Mesendoderm (in vitro differentiated cells): ENCODE measurements around the gene DGKH.

Experiments
- DNase-seq: peaks from one replicate; pipeline ENCODE4 v3.0.0; 2013
- H2AK5ac ChIP-seq: 2 replicates; pipeline ENCODE4 v1.6.1; 2013; ENCODE audit warnings: low read length, inconsistent platforms
- H2BK120ac ChIP-seq: 2 replicates; pipeline ENCODE4 v1.6.1; 2013; ENCODE audit warnings: low read depth, mild to moderate bottlenecking, low read length, moderate library complexity, mixed read lengths
- H2BK15ac ChIP-seq: replicated peaks from 2 replicates; pipeline ENCODE4 v1.6.1; 2013; ENCODE audit warnings: low read depth, mild to moderate bottlenecking, moderate library complexity
- H2BK5ac ChIP-seq: 2 replicates; pipeline ENCODE4 v1.6.1; 2013; ENCODE audit warnings: low read length, inconsistent platforms
- H3K18ac ChIP-seq: 2 replicates; pipeline ENCODE4 v1.6.1; 2013; ENCODE audit warnings: mild to moderate bottlenecking, low read length, mixed read lengths
- H3K23ac ChIP-seq: one replicate; pipeline ENCODE4 v1.6.1; 2013; ENCODE audit warnings: low read length
- H3K27ac ChIP-seq: 2 replicates; pipeline ENCODE4 v1.5.1; 2013; ENCODE audit warnings: low read depth, mild to moderate bottlenecking, inconsistent platforms, low read length, moderate library complexity
- H3K27me3 ChIP-seq: 2 replicates; pipeline ENCODE4 v1.6.1; 2013; ENCODE audit warnings: low read length, control low read depth, mild to moderate bottlenecking, inconsistent platforms; ENCODE audit not compliant: insufficient read depth, poor library complexity
- H3K36me3 ChIP-seq: 2 replicates; pipeline ENCODE4 v1.6.1; 2013; ENCODE audit warnings: low read length, inconsistent platforms; ENCODE audit not compliant: control insufficient read depth, insufficient read depth
- H3K4ac ChIP-seq: one replicate; pipeline ENCODE4 v1.6.1; 2013; ENCODE audit warnings: low read depth, mild to moderate bottlenecking, low read length, moderate library complexity
- H3K4me1 ChIP-seq: 2 replicates; pipeline ENCODE4 v1.6.1; 2013; ENCODE audit warnings: low read depth, low read length, inconsistent platforms; ENCODE audit not compliant: control insufficient read depth
- H3K4me2 ChIP-seq: 2 replicates; pipeline ENCODE4 v1.6.1; 2013; ENCODE audit warnings: low read length
- H3K4me3 ChIP-seq: 2 replicates; pipeline ENCODE4 v1.5.1; 2013; ENCODE audit warnings: mild to moderate bottlenecking, low read length
- H3K56ac ChIP-seq: one replicate; pipeline ENCODE4 v1.6.1; 2013; ENCODE audit warnings: low read length
- H3K79me1 ChIP-seq: 2 replicates; pipeline ENCODE4 v1.6.1; 2013; ENCODE audit warnings: low read length, inconsistent platforms
- H3K79me2 ChIP-seq: 2 replicates; pipeline ENCODE4 v1.6.1; 2013; ENCODE audit warnings: mild to moderate bottlenecking, low read length; ENCODE audit not compliant: control insufficient read depth, insufficient read depth
- H3K9ac ChIP-seq: 2 replicates; pipeline ENCODE4 v1.6.1; 2013; ENCODE audit warnings: low read length, inconsistent platforms
- H4K5ac ChIP-seq: one replicate; pipeline ENCODE4 v1.6.1; 2013; ENCODE audit warnings: low read length
- H4K8ac ChIP-seq: one replicate; pipeline ENCODE4 v1.6.1; 2013; ENCODE audit warnings: low read depth, mild to moderate bottlenecking, control low read depth, low read length, moderate library complexity
- WGBS: extraction: QIAGEN DNeasy Blood & Tissue Kit; methylation state at CpG from one replicate; pipeline ENCODE4 v1.1.7; 2013; ENCODE audit warnings: low lambda C conversion rate, missing lambda C conversion rate; ENCODE audit not compliant: insufficient coverage; ENCODE audit errors: extremely low coverage; 5-methylcytosine and 5-hydroxymethylcytosine counted together

DGKH gene

DNA sequence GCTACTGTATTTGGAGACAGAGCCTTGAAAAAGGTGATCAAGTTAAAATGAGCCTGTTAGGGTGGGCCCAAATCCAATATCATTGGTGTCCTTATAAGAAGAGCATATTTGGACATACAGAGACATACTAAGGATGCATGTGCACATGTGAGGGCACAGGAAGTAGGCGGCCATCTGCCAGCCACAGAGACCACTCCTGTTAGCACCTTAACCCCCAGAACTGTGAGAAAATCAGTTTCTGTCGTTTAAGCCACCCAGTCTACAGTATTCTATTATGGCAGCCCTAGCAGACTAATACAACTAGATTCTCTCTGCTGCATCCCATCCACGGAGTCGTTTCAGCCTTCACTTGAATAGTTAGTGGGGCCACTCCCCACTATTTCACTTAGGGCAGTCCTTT, 39.4 kb upstream of the DGKH start:
- no peak overlapping the region for H2AK5ac ChIP-seq
- H4K5ac ChIP-seq: no peak overlapping the region
- H3K79me1 ChIP-seq: no peaks in the 10 kb centered on the region
- H3K79me2 ChIP-seq: no peaks in the 10 kb centered on the region
- DNase-seq: no peak
- no peak overlapping the region for H3K56ac ChIP-seq
- no CpG with 5 or more reads among the region's 4 CpGs for WGBS
- H3K4me1 ChIP-seq: no peaks in the 10 kb centered on the region
- H3K23ac ChIP-seq: no peak overlapping the region
- H3K18ac ChIP-seq: no peak overlapping the region
- H4K8ac ChIP-seq: no peak overlapping the region
- H3K36me3 ChIP-seq: no peaks in the 10 kb centered on the region
- no peak overlapping the region for H2BK15ac ChIP-seq
- H3K27ac ChIP-seq: no peak overlapping the region
- H3K4me2 ChIP-seq: no peak overlapping the region
- no peaks in the 10 kb centered on the region for H3K27me3 ChIP-seq
- H3K4me3 ChIP-seq: no peak overlapping the region
- no peak overlapping the region for H2BK120ac ChIP-seq
- no peak overlapping the region for H3K9ac ChIP-seq
- no peak overlapping the region for H2BK5ac ChIP-seq
- no peak overlapping the region for H3K4ac ChIP-seq

DNA sequence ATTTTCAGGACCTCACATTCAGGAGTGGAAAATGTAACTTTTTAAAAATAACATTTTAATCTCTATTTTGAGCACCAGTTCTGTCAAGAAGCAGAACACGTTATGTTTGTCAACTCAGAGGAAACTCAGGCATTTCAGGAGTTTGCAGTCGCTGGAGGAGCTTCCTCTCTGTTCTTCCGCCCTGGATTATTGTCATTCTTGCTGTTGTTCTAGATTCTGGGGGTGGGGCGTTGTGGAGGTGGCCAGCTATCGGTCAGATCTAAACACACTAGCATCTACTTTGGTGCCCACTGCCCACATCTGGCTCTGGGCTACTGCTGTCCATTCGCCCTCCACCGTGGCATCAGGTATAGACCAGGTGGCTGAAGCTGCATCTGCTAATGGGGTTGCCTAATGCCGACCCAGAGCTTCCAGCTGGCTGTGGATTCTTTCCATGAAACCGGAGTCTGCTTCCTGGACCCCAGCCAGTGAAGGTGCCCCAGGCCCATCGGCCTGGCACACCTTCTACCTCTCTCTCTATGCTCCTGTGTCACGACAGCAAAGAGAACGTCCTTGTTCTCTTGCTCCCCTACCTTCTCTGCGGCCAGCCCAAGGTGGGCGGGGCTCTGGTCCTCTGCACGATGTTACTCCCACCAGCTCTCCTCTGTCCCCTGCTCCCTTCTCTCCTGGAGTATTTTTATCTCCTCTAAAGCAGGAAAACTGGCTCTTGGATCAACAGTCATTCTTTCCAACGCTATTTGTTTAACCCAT, 36.7 kb upstream of the DGKH start:
- H2AK5ac ChIP-seq: no peak overlapping the region
- H3K9ac ChIP-seq: no peak overlapping the region
- no peaks in the 10 kb centered on the region for H3K4me1 ChIP-seq
- no CpG with 5 or more reads among the region's 16 CpGs for WGBS
- no peak overlapping the region for H3K4me2 ChIP-seq
- no peak overlapping the region for H3K4ac ChIP-seq
- no peak overlapping the region for H2BK5ac ChIP-seq
- H4K8ac ChIP-seq: no peak overlapping the region
- no peak overlapping the region for H2BK120ac ChIP-seq
- H3K23ac ChIP-seq: no peak overlapping the region
- no peak overlapping the region for H2BK15ac ChIP-seq
- no peak overlapping the region for H3K27ac ChIP-seq
- H3K27me3 ChIP-seq: no peaks in the 10 kb centered on the region
- no peak overlapping the region for H3K18ac ChIP-seq
- H3K79me2 ChIP-seq: no peaks in the 10 kb centered on the region
- no peak overlapping the region for H4K5ac ChIP-seq
- no peaks in the 10 kb centered on the region for H3K36me3 ChIP-seq
- no peak overlapping the region for H3K4me3 ChIP-seq
- H3K79me1 ChIP-seq: no peaks in the 10 kb centered on the region
- H3K56ac ChIP-seq: no peak overlapping the region
- DNase-seq: peak; percentile 33

DNA sequence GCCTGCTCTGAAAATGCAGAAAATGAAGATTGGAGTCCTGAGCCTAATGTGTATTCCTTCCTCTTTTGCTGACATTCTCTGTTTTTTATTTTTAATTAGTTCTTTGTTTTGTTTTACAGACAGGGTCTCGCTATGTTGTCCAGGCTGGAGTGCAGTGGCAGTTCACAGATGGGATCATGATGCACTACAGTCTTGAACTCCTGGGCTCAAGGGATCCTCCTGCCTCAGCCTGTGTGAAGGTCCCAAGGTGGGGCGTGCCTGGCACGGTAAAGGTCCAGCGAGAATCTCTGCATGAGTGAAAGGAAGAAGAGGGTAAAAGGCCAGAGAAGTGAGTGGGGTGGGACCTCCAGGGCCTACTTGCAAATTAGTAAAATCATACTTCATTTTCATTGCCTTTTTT, 34.3 kb upstream of the DGKH start:
- Histone ChIP-seq H3K18ac (no peak overlapping the region), H3K27me3 (no peaks in the 10 kb centered on the region), H3K79me1 (no peaks in the 10 kb centered on the region), H3K4me2 (no peak overlapping the region), H4K5ac (no peak overlapping the region), H3K9ac (no peak overlapping the region), H3K23ac (no peak overlapping the region), H2BK15ac (no peak overlapping the region), H3K56ac (no peak overlapping the region), H2BK120ac (no peak overlapping the region), H3K36me3 (no peaks in the 10 kb centered on the region), H3K4ac (no peak overlapping the region), H3K4me3 (no peak overlapping the region), H3K27ac (no peak overlapping the region), H3K79me2 (no peaks in the 10 kb centered on the region), H3K4me1 (no peaks in the 10 kb centered on the region), H2BK5ac (no peak overlapping the region), H4K8ac (no peak overlapping the region), H2AK5ac (no peak overlapping the region)
- no peak for DNase-seq
- WGBS: no CpG with 5 or more reads among the region's 4 CpGs

DNA sequence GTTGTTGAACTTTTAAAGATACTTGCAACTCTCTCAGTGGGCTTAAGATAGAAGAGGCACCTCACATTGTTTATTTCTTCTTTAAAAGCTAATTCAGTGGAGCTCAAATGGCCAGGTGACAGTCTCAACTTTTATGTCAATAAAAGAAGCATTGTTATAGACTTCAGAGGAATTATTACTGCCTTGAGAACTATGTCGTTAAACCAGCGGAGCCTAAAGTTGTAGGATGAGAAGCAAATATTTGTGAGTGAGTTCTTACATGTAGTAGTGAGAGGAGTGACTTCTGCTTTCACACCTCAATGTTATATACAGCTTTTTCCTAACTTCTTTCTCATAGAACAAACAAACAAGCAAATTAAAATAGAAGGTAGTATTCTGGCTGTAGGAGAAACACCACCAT, 31.2 kb upstream of the DGKH start:
- Histone ChIP-seq H3K79me2 (no peaks in the 10 kb centered on the region), H3K18ac (no peak overlapping the region), H4K5ac (no peak overlapping the region), H3K27ac (no peak overlapping the region), H2BK120ac (no peak overlapping the region), H3K4me3 (no peak overlapping the region), H3K56ac (no peak overlapping the region), H3K27me3 (no peaks in the 10 kb centered on the region), H3K36me3 (no peaks in the 10 kb centered on the region), H3K4me1 (no peaks in the 10 kb centered on the region), H3K4ac (no peak overlapping the region), H2BK5ac (no peak overlapping the region), H3K4me2 (no peak overlapping the region), H3K79me1 (no peaks in the 10 kb centered on the region), H3K9ac (no peak overlapping the region), H4K8ac (no peak overlapping the region), H2AK5ac (no peak overlapping the region), H2BK15ac (no peak overlapping the region), H3K23ac (no peak overlapping the region)
- no peak for DNase-seq
- WGBS: no CpG with 5 or more reads among the region's 2 CpGs

DNA sequence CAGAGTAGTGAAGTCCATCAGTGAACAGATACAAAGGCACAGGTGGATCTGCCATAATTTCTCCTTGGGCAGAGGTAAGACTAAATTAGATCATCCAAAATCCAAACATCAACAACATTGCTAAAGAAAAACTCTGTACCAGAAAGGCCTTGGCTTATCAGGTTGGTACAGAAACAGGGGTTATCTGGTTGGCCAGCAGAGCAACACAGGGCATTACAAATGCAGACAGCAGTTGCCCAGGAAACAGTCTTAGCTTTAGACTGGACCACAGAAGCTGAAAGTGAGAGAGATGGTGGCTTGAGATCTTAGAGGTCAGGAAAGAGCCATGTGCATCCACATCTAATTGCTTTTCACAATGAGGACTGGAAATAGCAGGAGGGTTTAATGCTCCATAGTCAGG, 26.6 kb upstream of the DGKH start:
- no peak overlapping the region for H2BK120ac ChIP-seq
- no peak overlapping the region for H2AK5ac ChIP-seq
- H3K4ac ChIP-seq: no peak overlapping the region
- H3K18ac ChIP-seq: no peak overlapping the region
- no peak overlapping the region for H3K23ac ChIP-seq
- no peaks in the 10 kb centered on the region for H3K4me1 ChIP-seq
- no peak overlapping the region for H4K5ac ChIP-seq
- H3K27ac ChIP-seq: no peak overlapping the region
- H3K4me2 ChIP-seq: no peak overlapping the region
- H2BK15ac ChIP-seq: no peak overlapping the region
- H3K79me1 ChIP-seq: no peaks in the 10 kb centered on the region
- DNase-seq: no peak
- H3K56ac ChIP-seq: no peak overlapping the region
- H3K27me3 ChIP-seq: no peaks in the 10 kb centered on the region
- no peaks in the 10 kb centered on the region for H3K79me2 ChIP-seq
- H3K4me3 ChIP-seq: no peak overlapping the region
- H4K8ac ChIP-seq: no peak overlapping the region
- no peak overlapping the region for H3K9ac ChIP-seq
- H3K36me3 ChIP-seq: no peaks in the 10 kb centered on the region
- no peak overlapping the region for H2BK5ac ChIP-seq

DNA sequence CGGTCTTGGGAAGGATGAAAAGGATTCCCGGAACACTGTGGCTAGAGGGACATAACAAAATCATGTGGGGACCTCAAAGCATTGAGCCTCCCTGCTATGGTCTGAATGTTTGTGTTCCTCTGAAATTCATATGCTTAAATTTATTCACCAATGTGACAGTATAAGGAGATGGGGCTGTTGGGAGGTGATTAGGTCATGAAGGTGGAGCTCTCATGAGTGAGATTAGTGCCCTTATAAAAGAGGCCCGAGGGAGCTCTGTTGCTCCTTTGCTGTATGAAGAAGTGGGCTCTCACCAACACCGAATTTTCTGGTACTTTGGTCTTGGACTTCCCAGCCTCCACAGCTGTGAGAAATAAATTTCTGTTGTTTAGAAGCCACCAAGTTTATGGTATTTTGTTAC, 26.1 kb upstream of the DGKH start:
- Histone ChIP-seq H3K79me2 (no peaks in the 10 kb centered on the region), H2BK120ac (no peak overlapping the region), H3K4me3 (no peak overlapping the region), H3K79me1 (no peaks in the 10 kb centered on the region), H3K18ac (no peak overlapping the region), H3K56ac (no peak overlapping the region), H4K8ac (no peak overlapping the region), H3K23ac (no peak overlapping the region), H3K4me1 (no peaks in the 10 kb centered on the region), H3K4me2 (no peak overlapping the region), H2BK15ac (no peak overlapping the region), H3K4ac (no peak overlapping the region), H3K36me3 (no peaks in the 10 kb centered on the region), H3K27ac (no peak overlapping the region), H4K5ac (no peak overlapping the region), H2AK5ac (no peak overlapping the region), H2BK5ac (no peak overlapping the region), H3K27me3 (no peaks in the 10 kb centered on the region), H3K9ac (no peak overlapping the region)
- no peak for DNase-seq
- no CpG with 5 or more reads among the region's 4 CpGs for WGBS
